IMR-90 (cell line): ENCODE measurements around the gene MGAT5B.

ENCODE experiments used
- BHLHE40 ChIP-seq: fragments of 150-350 bp; IDR thresholded peaks from 2 replicates; pipeline ENCODE4 v1.6.1; 2016; ENCODE audit warnings: mild to moderate bottlenecking, low read depth, low read length
- CEBPB ChIP-seq: IDR thresholded peaks from 2 replicates; pipeline ENCODE4 v1.6.1; 2012; ENCODE audit warnings: low read depth, low read length, improper control_type of control experiment
- CHD1 ChIP-seq: IDR thresholded peaks from 2 replicates; pipeline ENCODE4 v1.6.1; 2012; ENCODE audit warnings: low read depth, low read length, improper control_type of control experiment
- FOS ChIP-seq: fragments of 150-350 bp; IDR thresholded peaks from 2 replicates; pipeline ENCODE4 v1.6.1; 2016; ENCODE audit warnings: low read depth, low read length
- NFE2L2 ChIP-seq: fragments of 150-350 bp; IDR thresholded peaks from 2 replicates; pipeline ENCODE4 v1.6.1; 2016; ENCODE audit warnings: low read depth, mild to moderate bottlenecking, low read length
- POLR2A ChIP-seq: IDR thresholded peaks from 2 replicates; pipeline ENCODE4 v1.6.1; 2012; ENCODE audit warnings: mild to moderate bottlenecking, low read depth, low read length
- RFX5 ChIP-seq: IDR thresholded peaks from 2 replicates; pipeline ENCODE4 v1.8.0; 2012; ENCODE audit warnings: low read depth, mild to moderate bottlenecking, low read length, moderate library complexity
- TF ChIP-seq, protein P1 (sequence below): conservative IDR thresholded peaks from 2 replicates; pipeline ENCODE4 v1.5.1; 2012; ENCODE audit warnings: mild to moderate bottlenecking, low read depth, low read length, improper control_type of control experiment
- TF ChIP-seq, protein P2 (sequence below): fragments of 150-350 bp; IDR thresholded peaks from 2 replicates; pipeline ENCODE4 v1.6.1; 2017; ENCODE audit warnings: mild to moderate bottlenecking, antibody characterized with exemption, low read length, low read depth

DNA sequence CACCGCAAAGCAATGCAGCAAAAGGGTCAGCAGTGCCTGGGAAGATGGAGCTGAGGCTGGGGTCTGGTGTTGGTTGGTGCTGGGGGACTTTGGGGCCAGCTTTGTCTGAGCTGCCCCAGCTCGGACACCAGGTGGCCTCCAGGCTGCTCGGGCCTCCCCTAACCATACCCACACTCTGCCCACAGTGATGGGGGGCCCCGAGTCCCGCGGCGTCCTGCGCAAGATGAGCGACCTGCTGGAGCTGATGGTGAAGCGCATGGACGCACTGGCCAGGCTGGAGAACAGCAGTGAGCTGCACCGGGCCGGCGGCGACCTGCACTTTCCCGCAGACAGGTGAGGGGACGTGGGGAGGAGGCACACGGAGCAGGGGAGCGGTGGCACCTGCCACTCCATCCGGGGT lies 13.8 kb downstream of the MGAT5B start:
- TF ChIP-seq NFE2L2 (no peak), CEBPB (no peak), CHD1 (no peak), POLR2A (no peak), RFX5 (no peak), BHLHE40 (no peak), FOS (no peak)
- TF ChIP-seq, protein P1, sequence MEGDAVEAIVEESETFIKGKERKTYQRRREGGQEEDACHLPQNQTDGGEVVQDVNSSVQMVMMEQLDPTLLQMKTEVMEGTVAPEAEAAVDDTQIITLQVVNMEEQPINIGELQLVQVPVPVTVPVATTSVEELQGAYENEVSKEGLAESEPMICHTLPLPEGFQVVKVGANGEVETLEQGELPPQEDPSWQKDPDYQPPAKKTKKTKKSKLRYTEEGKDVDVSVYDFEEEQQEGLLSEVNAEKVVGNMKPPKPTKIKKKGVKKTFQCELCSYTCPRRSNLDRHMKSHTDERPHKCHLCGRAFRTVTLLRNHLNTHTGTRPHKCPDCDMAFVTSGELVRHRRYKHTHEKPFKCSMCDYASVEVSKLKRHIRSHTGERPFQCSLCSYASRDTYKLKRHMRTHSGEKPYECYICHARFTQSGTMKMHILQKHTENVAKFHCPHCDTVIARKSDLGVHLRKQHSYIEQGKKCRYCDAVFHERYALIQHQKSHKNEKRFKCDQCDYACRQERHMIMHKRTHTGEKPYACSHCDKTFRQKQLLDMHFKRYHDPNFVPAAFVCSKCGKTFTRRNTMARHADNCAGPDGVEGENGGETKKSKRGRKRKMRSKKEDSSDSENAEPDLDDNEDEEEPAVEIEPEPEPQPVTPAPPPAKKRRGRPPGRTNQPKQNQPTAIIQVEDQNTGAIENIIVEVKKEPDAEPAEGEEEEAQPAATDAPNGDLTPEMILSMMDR: no peak
- TF ChIP-seq, protein P2, sequence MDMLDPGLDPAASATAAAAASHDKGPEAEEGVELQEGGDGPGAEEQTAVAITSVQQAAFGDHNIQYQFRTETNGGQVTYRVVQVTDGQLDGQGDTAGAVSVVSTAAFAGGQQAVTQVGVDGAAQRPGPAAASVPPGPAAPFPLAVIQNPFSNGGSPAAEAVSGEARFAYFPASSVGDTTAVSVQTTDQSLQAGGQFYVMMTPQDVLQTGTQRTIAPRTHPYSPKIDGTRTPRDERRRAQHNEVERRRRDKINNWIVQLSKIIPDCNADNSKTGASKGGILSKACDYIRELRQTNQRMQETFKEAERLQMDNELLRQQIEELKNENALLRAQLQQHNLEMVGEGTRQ: no peak
